ENCODE results near the gene SORL1-AS1.

Gene SORL1-AS1

DNA sequence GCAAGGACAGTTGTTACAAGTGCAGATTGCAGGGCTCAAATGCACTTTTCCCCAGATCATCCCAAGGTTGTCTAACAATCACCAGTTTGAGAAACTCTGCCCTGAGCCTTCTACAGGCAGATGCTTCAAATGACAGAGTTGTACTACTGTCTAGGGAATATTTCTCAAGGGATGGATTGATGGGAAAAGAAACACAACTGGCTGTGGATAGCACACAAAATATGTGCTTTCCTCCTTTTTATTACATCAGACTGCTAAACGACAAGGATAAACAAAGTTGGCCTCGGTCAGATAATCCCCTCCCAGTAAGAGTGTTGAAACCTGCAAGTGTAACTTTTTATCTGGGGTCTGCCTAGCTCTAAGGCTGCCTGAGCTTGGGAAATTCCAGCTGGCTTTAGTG is 46.6 kb upstream of the SORL1-AS1 start:
- no peak overlapping the region for H3K4me3 ChIP-seq (ENCODE audit: low read depth in 2 of 2, low read length in 1 of 2)
- no peak overlapping the region for H3K9ac ChIP-seq
- no peaks in the 10 kb centered on the region for H3K9me3 ChIP-seq
- H2AFZ ChIP-seq (ENCODE audit: low read depth): no peak overlapping the region
- POLR2A ChIA-PET: no interaction called here
- DNase-seq: no peak
- no peaks in the 10 kb centered on the region for H3K4me1 ChIP-seq (ENCODE audit: control insufficient read depth in 1 of 2, insufficient read depth in 2 of 2, low read depth in 1 of 2, low read length in 1 of 2)
- H3K36me3 ChIP-seq (replicated peaks in 1 of 2; ENCODE audit: control insufficient read depth in 1 of 2, insufficient read depth in 2 of 2, low read length in 1 of 2): peaks cover 0 to 2% of the 10 kb centered on the region in 2 experiments
- no peak for TF ChIP-seq EZH2phosphoT487 (IDR thresholded peaks at IDR 0.05; ENCODE audit: borderline replicate concordance, low read depth)
- TF ChIP-seq RCOR1 (IDR thresholded peaks at IDR 0.05; ENCODE audit: low read length): no peak
- TF ChIP-seq, protein P1, sequence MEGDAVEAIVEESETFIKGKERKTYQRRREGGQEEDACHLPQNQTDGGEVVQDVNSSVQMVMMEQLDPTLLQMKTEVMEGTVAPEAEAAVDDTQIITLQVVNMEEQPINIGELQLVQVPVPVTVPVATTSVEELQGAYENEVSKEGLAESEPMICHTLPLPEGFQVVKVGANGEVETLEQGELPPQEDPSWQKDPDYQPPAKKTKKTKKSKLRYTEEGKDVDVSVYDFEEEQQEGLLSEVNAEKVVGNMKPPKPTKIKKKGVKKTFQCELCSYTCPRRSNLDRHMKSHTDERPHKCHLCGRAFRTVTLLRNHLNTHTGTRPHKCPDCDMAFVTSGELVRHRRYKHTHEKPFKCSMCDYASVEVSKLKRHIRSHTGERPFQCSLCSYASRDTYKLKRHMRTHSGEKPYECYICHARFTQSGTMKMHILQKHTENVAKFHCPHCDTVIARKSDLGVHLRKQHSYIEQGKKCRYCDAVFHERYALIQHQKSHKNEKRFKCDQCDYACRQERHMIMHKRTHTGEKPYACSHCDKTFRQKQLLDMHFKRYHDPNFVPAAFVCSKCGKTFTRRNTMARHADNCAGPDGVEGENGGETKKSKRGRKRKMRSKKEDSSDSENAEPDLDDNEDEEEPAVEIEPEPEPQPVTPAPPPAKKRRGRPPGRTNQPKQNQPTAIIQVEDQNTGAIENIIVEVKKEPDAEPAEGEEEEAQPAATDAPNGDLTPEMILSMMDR (IDR thresholded peaks at IDR 0.05): no peak
- no peak for TF ChIP-seq RXRA (IDR thresholded peaks at IDR 0.05; ENCODE audit: borderline replicate concordance, low read depth)
- TF ChIP-seq RAD21 (IDR thresholded peaks at IDR 0.05; ENCODE audit: low read length): no peak
- no peak for TF ChIP-seq TEAD4 (IDR thresholded peaks at IDR 0.05; ENCODE audit: borderline replicate concordance, insufficient read depth)
- TF ChIP-seq YY1 (IDR thresholded peaks at IDR 0.05; ENCODE audit: low read depth): no peak
- TF ChIP-seq, protein P2, sequence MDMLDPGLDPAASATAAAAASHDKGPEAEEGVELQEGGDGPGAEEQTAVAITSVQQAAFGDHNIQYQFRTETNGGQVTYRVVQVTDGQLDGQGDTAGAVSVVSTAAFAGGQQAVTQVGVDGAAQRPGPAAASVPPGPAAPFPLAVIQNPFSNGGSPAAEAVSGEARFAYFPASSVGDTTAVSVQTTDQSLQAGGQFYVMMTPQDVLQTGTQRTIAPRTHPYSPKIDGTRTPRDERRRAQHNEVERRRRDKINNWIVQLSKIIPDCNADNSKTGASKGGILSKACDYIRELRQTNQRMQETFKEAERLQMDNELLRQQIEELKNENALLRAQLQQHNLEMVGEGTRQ (IDR thresholded peaks at IDR 0.05; ENCODE audit: borderline replicate concordance, low read depth, low read length): no peak
- no peak for TF ChIP-seq MXI1 (IDR thresholded peaks at IDR 0.05; ENCODE audit: low read depth, low read length)
- TF ChIP-seq GABPA (IDR thresholded peaks at IDR 0.05; ENCODE audit: low read depth): no peak
- H3K4me2 ChIP-seq: no peak overlapping the region
- no peaks in the 10 kb centered on the region for H3K79me2 ChIP-seq (ENCODE audit: insufficient read depth)
- H4K20me1 ChIP-seq (ENCODE audit: insufficient read depth): no peaks in the 10 kb centered on the region
- no peaks in the 10 kb centered on the region for H3K9me2 ChIP-seq
- H3K27ac ChIP-seq (ENCODE audit: low read depth in 2 of 2, low read length in 1 of 2): no peak overlapping the region
- no peaks in the 10 kb centered on the region for H3K27me3 ChIP-seq (ENCODE audit: insufficient read depth)
- CTCF ChIA-PET: interaction anchor here (0.8 to 1.3 kb wide), 2 partner anchors 48 to 92 kb away, joined by 3 read pairs; no protein-coding TSS in a partner anchor
- WGBS (ENCODE audit: low lambda C conversion rate): 55% methylated on average over 2 of the region's 2 CpGs
- H3F3A ChIP-seq (replicated peaks; ENCODE audit: insufficient read depth): no peaks in the 10 kb centered on the region

DNA sequence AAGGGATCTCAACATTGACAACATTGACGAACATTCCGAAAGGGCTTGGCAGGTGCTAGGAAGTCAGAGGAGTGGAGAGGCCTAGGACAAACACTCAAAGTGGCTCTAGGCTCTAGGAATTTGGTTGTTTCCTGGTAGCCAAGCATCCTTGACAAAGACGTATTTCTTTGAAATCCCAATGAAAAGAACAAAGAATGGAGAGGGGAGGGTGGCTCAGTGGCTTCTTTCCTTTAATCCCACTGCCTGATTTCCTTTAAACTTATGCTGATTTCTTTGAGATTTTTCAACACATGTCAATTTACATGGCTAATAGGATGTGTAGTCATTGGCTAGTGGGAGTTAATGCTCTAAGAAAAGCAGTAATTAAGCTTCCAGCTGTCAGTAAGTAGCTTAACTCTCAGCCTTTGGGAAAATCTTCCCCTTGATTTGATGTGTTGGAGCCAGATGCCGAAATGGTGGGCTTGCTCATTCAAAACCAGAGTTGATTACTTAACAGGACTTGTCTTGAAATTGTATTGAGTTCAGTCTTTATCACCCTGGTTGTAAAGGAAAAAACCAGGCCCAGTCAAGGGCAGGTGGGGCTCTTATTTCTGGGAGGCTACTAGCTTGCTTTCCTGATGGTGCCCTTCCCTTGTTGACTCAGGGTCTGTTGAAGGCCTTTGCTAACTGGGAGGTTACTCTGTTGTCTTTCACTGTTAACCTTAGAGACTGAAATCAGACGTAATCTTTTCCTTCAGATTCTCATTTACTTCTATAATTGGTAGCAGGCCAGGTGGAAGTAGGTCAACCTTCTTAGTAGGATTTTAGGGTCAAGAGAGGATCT is 44.6 kb upstream of the SORL1-AS1 start:
- Histone ChIP-seq H3K27ac (ENCODE audit: low read depth in 2 of 2, low read length in 1 of 2) (no peak overlapping the region), H3K79me2 (ENCODE audit: insufficient read depth) (no peaks in the 10 kb centered on the region), H3K9ac (no peak overlapping the region), H3K9me2 (no peaks in the 10 kb centered on the region), H3K4me2 (no peak overlapping the region), H2AFZ (ENCODE audit: low read depth) (no peak overlapping the region), H4K20me1 (ENCODE audit: insufficient read depth) (no peaks in the 10 kb centered on the region), H3K27me3 (ENCODE audit: insufficient read depth) (no peaks in the 10 kb centered on the region), H3K4me3 (ENCODE audit: low read depth in 2 of 2, low read length in 1 of 2) (no peak overlapping the region), H3K36me3 (replicated peaks in 1 of 2; ENCODE audit: control insufficient read depth in 1 of 2, insufficient read depth in 2 of 2, low read length in 1 of 2) (peaks cover 0 to 2% of the 10 kb centered on the region in 2 experiments), H3K4me1 (ENCODE audit: control insufficient read depth in 1 of 2, insufficient read depth in 2 of 2, low read depth in 1 of 2, low read length in 1 of 2) (no peaks in the 10 kb centered on the region), H3F3A (replicated peaks; ENCODE audit: insufficient read depth) (no peaks in the 10 kb centered on the region), H3K9me3 (no peaks in the 10 kb centered on the region)
- TF ChIP-seq, protein P3, sequence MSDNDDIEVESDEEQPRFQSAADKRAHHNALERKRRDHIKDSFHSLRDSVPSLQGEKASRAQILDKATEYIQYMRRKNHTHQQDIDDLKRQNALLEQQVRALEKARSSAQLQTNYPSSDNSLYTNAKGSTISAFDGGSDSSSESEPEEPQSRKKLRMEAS (IDR thresholded peaks at IDR 0.05; ENCODE audit: low read depth): no peak
- no peak for TF ChIP-seq SMC3 (IDR thresholded peaks at IDR 0.05; ENCODE audit: low read depth, low read length)
- TF ChIP-seq, protein P4, sequence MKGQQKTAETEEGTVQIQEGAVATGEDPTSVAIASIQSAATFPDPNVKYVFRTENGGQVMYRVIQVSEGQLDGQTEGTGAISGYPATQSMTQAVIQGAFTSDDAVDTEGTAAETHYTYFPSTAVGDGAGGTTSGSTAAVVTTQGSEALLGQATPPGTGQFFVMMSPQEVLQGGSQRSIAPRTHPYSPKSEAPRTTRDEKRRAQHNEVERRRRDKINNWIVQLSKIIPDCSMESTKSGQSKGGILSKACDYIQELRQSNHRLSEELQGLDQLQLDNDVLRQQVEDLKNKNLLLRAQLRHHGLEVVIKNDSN (IDR thresholded peaks at IDR 0.05; ENCODE audit: borderline replicate concordance, low read depth): no peak
- no peak for TF ChIP-seq CHD2 (IDR thresholded peaks at IDR 0.05; ENCODE audit: low read length, partially characterized antibody)
- no peak for TF ChIP-seq TEAD4 (IDR thresholded peaks at IDR 0.05; ENCODE audit: borderline replicate concordance, insufficient read depth)
- no peak for TF ChIP-seq RXRA (IDR thresholded peaks at IDR 0.05; ENCODE audit: borderline replicate concordance, low read depth)
- no peak for TF ChIP-seq POLR2AphosphoS5 (IDR thresholded peaks at IDR 0.05; ENCODE audit: low read depth, low read length)
- TF ChIP-seq, protein P5, sequence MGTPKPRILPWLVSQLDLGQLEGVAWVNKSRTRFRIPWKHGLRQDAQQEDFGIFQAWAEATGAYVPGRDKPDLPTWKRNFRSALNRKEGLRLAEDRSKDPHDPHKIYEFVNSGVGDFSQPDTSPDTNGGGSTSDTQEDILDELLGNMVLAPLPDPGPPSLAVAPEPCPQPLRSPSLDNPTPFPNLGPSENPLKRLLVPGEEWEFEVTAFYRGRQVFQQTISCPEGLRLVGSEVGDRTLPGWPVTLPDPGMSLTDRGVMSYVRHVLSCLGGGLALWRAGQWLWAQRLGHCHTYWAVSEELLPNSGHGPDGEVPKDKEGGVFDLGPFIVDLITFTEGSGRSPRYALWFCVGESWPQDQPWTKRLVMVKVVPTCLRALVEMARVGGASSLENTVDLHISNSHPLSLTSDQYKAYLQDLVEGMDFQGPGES (IDR thresholded peaks at IDR 0.05; ENCODE audit: low read depth, low read length): no peak
- TF ChIP-seq JUND (IDR thresholded peaks at IDR 0.05): no peak
- TF ChIP-seq MXI1 (IDR thresholded peaks at IDR 0.05; ENCODE audit: low read depth, low read length): no peak
- no peak for TF ChIP-seq FOXM1 (IDR thresholded peaks at IDR 0.05; ENCODE audit: low read depth)
- TF ChIP-seq, protein P2 (IDR thresholded peaks at IDR 0.05; ENCODE audit: borderline replicate concordance, low read depth, low read length): no peak
- no peak for TF ChIP-seq YY1 (IDR thresholded peaks at IDR 0.05; ENCODE audit: low read depth)
- no peak for TF ChIP-seq EZH2phosphoT487 (IDR thresholded peaks at IDR 0.05; ENCODE audit: borderline replicate concordance, low read depth)
- TF ChIP-seq NRF1 (IDR thresholded peaks at IDR 0.05; ENCODE audit: low read depth, low read length): no peak
- no peak for TF ChIP-seq RCOR1 (IDR thresholded peaks at IDR 0.05; ENCODE audit: low read length)
- no peak for TF ChIP-seq RAD21 (IDR thresholded peaks at IDR 0.05; ENCODE audit: low read length)
- TF ChIP-seq FOSL2 (IDR thresholded peaks at IDR 0.05; ENCODE audit: borderline replicate concordance, low read depth): no peak
- ChIA-PET POLR2A (no interaction called here), CTCF (interaction anchor here (0.6 to 1.6 kb wide), 2 partner anchors 10 to 759 kb away, joined by 3 read pairs; no protein-coding TSS in a partner anchor)
- DNase-seq: no peak
- WGBS (ENCODE audit: low lambda C conversion rate): 67% methylated on average over 5 of the region's 5 CpGs

All from SK-N-SH (cell line).